ENCODE data around the gene PAK4. TPM values are rescaled to one million over a fixed set of nuclear protein-coding genes. Genes with fewer than 3 reads are reported as not detected.
"Not testable (repeated sequence)": the region's sequence is repeated elsewhere in the genome, so short reads cannot be mapped to it uniquely, and the experiment has no call there.

Gene PAK4
- total and polyA plus RNA-seq, 5 donors = 15.1 to 24.4 (median 20.4) TPM

DNA sequence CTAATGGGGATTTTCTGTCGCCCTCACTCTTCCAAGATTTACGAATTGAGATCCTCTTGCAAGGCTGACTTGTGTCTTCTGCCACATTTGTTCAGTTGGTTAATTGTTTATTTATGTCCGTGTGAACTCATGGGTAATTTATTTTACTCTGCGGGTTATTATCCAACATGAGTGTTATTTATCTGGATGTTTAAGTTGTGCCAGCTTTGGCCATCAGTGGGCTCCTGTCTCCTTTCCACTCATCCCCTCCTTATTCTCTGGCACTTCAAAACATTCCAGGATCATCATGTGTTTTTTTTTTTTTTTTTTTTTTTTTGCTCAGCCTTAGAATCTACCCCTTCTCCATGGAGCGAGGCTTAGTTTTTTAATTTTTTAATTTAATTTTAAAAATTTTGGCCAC is 22.4 kb upstream of the PAK4 start:
- Histone ChIP-seq H3K4me1 (ENCODE audit: control insufficient read depth, insufficient read depth, low read length) (no peaks in the 10 kb centered on the region), H3K27me3 (ENCODE audit: control insufficient read depth, insufficient read depth) (no peaks in the 10 kb centered on the region), H3K4me3 (ENCODE audit: low read length) (no peak overlapping the region), H3K27ac (ENCODE audit: low read length) (no peak overlapping the region), H3K9me3 (ENCODE audit: control insufficient read depth, low read length) (no peaks in the 10 kb centered on the region)
- intact Hi-C loops (cut with DNase I) = no loop called here
- 49% methylated on average over 5 of the region's 5 CpGs for WGBS
- DNase-seq (no peak), ATAC-seq (no peak)

DNA sequence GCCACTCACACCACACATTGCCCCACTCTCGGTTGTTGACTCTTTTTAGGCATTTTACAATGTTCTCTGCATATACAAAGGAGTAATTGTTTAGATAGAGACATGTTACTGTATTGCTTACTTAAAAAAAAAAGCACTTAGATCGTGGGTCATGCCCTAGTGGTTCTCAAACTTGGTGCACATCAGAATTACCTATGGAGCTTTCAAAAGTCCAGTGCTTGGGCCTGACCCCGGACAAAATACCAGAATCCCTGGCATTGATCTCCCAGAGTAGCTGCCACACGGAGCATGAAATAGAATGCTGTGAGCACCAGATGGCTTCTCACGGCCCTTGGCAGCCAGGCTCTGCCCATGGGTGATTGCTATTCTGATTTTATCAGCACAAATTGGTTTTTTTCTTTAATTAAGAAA is 21.4 kb upstream of the PAK4 start:
- H3K4me1 ChIP-seq (ENCODE audit: control insufficient read depth, insufficient read depth, low read length) = no peaks in the 10 kb centered on the region
- ATAC-seq (no peak), DNase-seq (no peak)
- 70% methylated on average over 5 of the region's 5 CpGs for WGBS
- no peaks in the 10 kb centered on the region for H3K9me3 ChIP-seq (ENCODE audit: control insufficient read depth, low read length)
- intact Hi-C loops (cut with DNase I) = no loop called here
- no peak overlapping the region for H3K27ac ChIP-seq (ENCODE audit: low read length)
- H3K4me3 ChIP-seq (ENCODE audit: low read length) = no peak overlapping the region
- no peaks in the 10 kb centered on the region for H3K27me3 ChIP-seq (ENCODE audit: control insufficient read depth, insufficient read depth)

DNA sequence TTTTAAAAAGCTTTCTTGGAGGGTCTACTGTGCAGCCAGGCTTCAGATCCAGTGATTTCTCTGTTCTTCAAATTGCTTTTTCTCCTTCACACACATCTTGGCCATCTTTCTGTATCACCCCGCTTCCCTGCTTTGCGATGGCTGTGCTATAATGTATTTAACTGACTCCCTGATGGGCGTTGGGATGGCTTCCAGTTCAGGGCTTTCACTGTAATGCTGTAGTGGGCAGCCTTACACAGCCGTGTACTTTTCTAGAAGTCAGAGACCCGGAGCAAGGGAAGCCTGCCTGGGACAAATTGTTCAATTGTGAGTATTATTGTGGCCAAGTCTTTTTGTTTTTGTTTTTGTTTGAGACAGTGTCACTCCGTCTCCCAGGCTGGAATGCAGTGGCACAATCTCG is 19.4 kb upstream of the PAK4 start:
- H3K27me3 ChIP-seq (ENCODE audit: control insufficient read depth, insufficient read depth) = no peaks in the 10 kb centered on the region
- H3K27ac ChIP-seq (ENCODE audit: low read length) = no peak overlapping the region

DNA sequence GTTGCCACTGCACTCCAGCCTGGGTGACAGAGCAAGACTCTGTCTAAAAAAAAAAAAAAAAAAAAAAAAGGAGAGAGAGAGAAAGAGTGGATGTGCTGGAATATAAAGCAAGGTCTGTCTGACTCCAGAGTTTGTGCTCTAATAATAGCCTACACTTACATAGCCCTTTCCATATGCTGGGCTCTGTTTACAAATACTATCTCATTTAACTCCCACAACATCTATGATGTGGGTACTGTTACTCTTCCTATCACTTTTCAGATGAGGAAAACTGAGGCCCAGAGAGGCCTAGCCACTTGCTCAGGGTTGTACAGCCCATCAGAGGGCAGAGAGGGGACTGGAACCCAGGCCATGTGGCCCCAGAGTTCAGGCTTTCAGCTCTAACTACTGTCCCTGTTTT is 15.9 kb upstream of the PAK4 start:
- H3K27me3 ChIP-seq (ENCODE audit: control insufficient read depth, insufficient read depth) = no peaks in the 10 kb centered on the region
- H3K9me3 ChIP-seq (ENCODE audit: control insufficient read depth, low read length) = no peaks in the 10 kb centered on the region
- intact Hi-C loops (cut with DNase I) = no loop called here
- H3K4me3 ChIP-seq (ENCODE audit: low read length) = no peak overlapping the region
- H3K27ac ChIP-seq (ENCODE audit: low read length) = no peak overlapping the region
- ATAC-seq (no peak), DNase-seq (no peak)
- H3K4me1 ChIP-seq (ENCODE audit: control insufficient read depth, insufficient read depth, low read length) = no peaks in the 10 kb centered on the region

More for the DNA sequence above, 19.4 kb upstream of the PAK4 start:
- DNase-seq = no peak
- intact Hi-C loops (cut with DNase I) = no loop called here
- WGBS = 50% methylated on average over 7 of the region's 7 CpGs
- ATAC-seq = no peak
- H3K4me3 ChIP-seq (ENCODE audit: low read length) = no peak overlapping the region
- no peaks in the 10 kb centered on the region for H3K4me1 ChIP-seq (ENCODE audit: control insufficient read depth, insufficient read depth, low read length)
- H3K9me3 ChIP-seq (ENCODE audit: control insufficient read depth, low read length) = no peaks in the 10 kb centered on the region

DNA sequence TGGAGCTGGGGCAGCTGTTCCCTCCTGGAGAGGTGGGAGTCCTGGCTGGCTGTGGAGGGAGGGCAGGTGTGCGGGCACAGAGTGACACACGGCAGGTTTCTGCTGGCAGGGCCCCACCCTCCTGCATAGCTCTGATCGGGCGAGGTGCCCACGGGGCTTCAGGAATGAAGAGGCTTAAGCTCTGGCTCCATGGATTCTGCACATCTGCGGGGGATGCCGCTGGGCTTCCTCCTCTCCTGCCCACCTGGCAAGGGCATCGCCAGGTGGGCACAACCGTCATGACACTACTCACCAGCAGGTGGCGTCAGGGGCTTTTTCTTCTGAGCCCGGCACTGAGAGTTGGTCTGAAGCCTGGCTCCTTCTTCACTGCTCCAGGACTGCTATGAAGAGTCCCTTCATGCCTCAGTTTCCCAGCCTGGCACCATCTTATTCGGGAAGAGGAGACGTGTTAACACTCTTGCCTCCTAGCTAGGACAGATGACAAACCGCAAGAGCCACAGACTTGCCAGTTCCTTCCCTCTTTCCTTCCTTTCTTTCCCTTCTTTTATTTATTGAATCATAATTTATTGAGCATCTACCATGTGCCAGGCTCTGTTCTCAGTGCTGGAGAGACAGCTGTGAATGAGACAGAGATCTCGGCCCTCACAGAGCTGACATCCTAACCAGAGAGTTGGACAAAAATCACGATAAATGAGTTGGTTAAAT is 15.2 kb upstream of the PAK4 start:
- Histone ChIP-seq H3K4me3 (ENCODE audit: low read length) (no peak overlapping the region), H3K27me3 (ENCODE audit: control insufficient read depth, insufficient read depth) (no peaks in the 10 kb centered on the region), H3K9me3 (ENCODE audit: control insufficient read depth, low read length) (no peaks in the 10 kb centered on the region), H3K4me1 (ENCODE audit: control insufficient read depth, insufficient read depth, low read length) (no peaks in the 10 kb centered on the region), H3K27ac (ENCODE audit: low read length) (no peak overlapping the region)
- WGBS = 26% methylated on average over 16 of the region's 16 CpGs
- DNase-seq (peak in 2 of 3 donors; percentile 50 to 78), ATAC-seq (peak; percentile 55 to 63)
- intact Hi-C loops (cut with DNase I) = no loop called here

DNA sequence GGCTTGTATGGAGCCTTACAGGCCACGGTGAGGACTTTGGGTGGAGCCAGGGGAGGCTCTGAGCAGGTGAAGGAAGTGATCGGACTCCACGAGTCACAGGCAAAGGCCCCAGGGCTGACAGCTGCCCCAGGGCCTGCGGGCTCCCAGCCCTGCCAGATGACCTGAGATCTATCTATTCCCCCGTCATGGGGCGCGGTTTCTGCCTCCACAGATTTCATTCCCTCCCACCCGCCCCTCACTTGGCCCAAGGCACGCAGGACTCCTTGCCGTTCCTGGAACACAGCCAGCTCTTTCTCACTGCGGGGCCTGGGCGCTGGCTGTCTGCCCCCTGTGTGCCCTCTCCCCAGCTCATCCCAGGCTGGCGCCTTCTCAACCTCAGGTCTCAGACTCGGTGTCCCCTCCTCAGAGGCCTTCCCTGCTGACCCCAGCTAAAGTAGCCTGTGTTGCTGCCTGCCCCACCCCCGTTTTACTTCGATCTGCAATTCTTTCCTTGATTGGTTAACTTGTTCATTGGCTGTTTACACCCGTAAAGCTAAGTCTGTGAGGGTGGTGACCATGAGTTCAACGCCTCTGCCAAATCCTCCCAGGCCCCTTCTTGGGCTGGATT is 13.9 kb upstream of the PAK4 start:
- Histone ChIP-seq H3K4me1 (ENCODE audit: control insufficient read depth, insufficient read depth, low read length) (no peaks in the 10 kb centered on the region), H3K27ac (ENCODE audit: low read length) (no peak overlapping the region), H3K27me3 (ENCODE audit: control insufficient read depth, insufficient read depth) (no peaks in the 10 kb centered on the region), H3K9me3 (ENCODE audit: control insufficient read depth, low read length) (no peaks in the 10 kb centered on the region), H3K4me3 (ENCODE audit: low read length) (no peak overlapping the region)
- ATAC-seq (no peak), DNase-seq (peak in 1 of 3 donors; percentile 46)
- 24% methylated on average over 18 of the region's 18 CpGs for WGBS
- intact Hi-C loops (cut with DNase I) = no loop called here

DNA sequence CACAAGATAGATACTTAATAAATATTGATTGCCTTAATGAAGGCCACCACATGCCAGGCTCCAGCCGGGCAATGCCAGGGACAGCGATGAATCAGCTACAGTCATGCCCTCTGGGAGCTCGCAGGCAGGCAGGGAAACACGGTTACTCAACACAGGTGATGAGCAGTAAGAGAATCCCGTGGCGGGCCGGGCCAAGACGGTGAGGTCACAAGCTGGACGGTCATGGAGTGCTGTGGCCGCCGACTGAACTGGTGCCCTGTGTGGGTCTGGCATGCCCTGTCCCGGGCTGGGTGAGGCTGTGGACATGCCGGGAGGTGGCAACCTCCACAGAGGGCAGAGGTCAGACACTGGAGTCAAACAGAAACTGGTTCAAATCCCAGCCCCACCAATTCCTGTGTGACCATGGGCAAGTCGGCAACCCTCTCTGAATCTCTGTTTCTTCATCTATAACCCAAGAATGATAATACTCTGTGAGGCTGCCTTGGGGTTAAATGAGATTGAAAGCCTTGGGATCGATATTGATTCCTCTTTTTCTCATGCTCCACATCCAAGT is 13.2 kb upstream of the PAK4 start:
- WGBS = 86% methylated on average over 15 of the region's 15 CpGs
- Histone ChIP-seq H3K27me3 (ENCODE audit: control insufficient read depth, insufficient read depth) (no peaks in the 10 kb centered on the region), H3K9me3 (ENCODE audit: control insufficient read depth, low read length) (no peaks in the 10 kb centered on the region), H3K4me3 (ENCODE audit: low read length) (no peak overlapping the region), H3K27ac (ENCODE audit: low read length) (no peak overlapping the region), H3K4me1 (ENCODE audit: control insufficient read depth, insufficient read depth, low read length) (no peaks in the 10 kb centered on the region)
- intact Hi-C loops (cut with DNase I) = no loop called here
- no peak for DNase-seq
- peak in 1 of 2 donors; percentile 20 for ATAC-seq

DNA sequence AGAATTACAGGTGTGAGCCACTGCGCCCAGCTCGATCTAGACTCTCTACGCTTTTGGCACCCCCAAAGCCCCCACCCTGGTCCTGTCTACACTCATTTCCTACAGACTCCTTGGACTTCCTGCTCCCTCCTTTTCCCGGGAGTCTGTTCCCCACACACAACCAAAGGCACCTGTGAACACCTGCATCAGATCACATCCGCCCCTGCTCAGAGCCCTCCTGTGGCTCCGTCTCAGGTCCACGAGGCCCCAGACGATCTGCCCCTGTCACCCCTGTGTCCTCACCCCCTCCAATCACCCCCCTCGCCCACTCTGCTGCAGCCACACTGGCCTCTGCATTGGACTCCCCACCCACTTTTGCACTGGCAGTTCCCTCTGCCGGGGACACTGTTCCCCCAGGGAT is 12.4 kb upstream of the PAK4 start:
- H3K4me1 ChIP-seq (ENCODE audit: control insufficient read depth, insufficient read depth, low read length) = no peaks in the 10 kb centered on the region
- H3K27ac ChIP-seq (ENCODE audit: low read length) = no peak overlapping the region
- no peak overlapping the region for H3K4me3 ChIP-seq (ENCODE audit: low read length)
- H3K27me3 ChIP-seq (ENCODE audit: control insufficient read depth, insufficient read depth) = no peaks in the 10 kb centered on the region
- no peaks in the 10 kb centered on the region for H3K9me3 ChIP-seq (ENCODE audit: control insufficient read depth, low read length)
- ATAC-seq (no peak), DNase-seq (no peak)
- 70% methylated on average over 10 of the region's 10 CpGs for WGBS
- intact Hi-C loops (cut with DNase I) = no loop called here

DNA sequence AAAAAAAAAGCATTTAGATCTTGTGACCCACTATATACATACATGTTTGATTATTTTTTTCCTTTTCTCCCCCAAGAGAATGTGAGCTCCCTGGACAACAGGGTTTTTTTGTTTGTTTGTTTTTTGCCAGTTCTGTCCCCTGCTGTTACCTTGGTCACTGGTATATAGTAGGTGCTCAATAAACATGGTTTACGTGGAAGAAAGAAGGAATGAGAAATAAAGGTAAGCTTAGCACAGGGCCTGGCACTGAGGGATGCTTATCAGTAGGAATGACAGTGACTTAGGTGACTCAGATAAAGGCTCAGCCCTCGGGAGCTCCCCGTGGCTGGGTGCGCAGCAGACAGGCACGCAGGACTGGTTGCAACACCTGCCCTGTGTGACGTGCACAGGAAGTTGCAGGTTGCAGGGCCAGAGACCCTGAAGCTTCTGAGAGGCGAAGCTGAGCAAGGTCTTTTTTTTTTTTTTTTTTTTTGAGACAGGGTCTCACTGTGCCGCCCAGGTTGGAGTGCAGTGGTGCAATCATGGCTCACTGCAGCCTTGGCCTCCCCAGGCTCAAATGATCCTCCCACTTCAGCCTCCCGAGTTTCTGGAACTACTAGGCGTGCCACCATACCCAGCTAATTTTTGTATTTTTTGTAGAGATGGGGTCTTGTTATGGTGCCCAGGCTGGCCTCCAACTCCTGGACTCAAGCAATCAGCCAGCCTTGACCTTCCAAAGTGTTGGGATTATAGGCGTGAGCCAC is 10.3 kb upstream of the PAK4 start:
- intact Hi-C loops (cut with DNase I) = no loop called here
- Histone ChIP-seq H3K4me3 (ENCODE audit: low read length) (no peak overlapping the region), H3K4me1 (ENCODE audit: control insufficient read depth, insufficient read depth, low read length) (no peaks in the 10 kb centered on the region), H3K27me3 (ENCODE audit: control insufficient read depth, insufficient read depth) (no peaks in the 10 kb centered on the region), H3K9me3 (ENCODE audit: control insufficient read depth, low read length) (no peaks in the 10 kb centered on the region), H3K27ac (ENCODE audit: low read length) (no peak overlapping the region)
- no peak for DNase-seq
- no peak for ATAC-seq
- WGBS = 78% methylated on average over 11 of the region's 11 CpGs

DNA sequence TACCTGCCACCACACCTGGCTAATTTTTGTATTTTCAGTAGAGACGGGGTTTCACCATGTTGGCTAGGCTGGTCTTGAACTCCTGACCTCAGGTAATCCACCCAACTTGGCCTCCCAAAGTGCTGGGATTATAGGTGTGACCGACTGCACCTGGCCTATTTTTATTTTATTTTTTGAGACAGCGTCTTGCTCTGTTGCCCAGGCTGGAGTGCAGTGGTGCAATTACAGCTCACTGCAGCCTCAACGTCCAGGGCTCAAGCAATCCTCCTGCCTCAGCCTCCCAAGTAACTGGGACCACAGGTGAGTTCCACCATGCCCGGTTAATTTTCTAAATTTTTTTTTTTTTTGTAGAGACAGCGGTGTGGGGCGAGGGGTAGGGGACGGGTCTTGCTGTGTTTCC is 8.6 kb upstream of the PAK4 start:
- H3K4me3 ChIP-seq (ENCODE audit: low read length); ATAC-seq; intact Hi-C loops (cut with DNase I); DNase-seq; H3K27ac ChIP-seq (ENCODE audit: low read length); H3K27me3 ChIP-seq (ENCODE audit: control insufficient read depth, insufficient read depth); H3K9me3 ChIP-seq (ENCODE audit: control insufficient read depth, low read length); H3K4me1 ChIP-seq (ENCODE audit: control insufficient read depth, insufficient read depth, low read length): not testable (repeated sequence)
- WGBS = 88% methylated on average over 8 of the region's 8 CpGs

DNA sequence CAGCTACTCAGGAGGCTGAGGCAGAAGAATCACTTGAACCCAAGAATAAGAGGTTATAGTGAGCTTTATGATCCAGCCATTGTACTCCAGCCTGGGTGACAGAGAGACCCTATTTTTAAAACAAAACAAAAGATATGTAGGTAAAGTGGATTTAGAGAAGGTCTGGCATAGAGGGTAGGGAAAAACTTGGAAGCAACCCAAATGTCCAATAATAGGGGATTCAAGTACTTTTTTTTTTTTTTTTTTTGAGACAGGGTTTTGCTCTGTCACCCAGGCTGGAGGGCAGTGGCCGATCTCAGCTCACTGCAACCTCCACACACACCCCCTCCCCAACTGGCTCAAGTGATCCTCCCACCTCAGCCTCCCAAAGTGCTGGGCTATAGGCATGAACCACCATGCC is 5.8 kb upstream of the PAK4 start:
- ATAC-seq = no peak
- Histone ChIP-seq H3K9me3 (ENCODE audit: control insufficient read depth, low read length) (no peaks in the 10 kb centered on the region), H3K27me3 (ENCODE audit: control insufficient read depth, insufficient read depth) (no peaks in the 10 kb centered on the region), H3K27ac (ENCODE audit: low read length) (no peak overlapping the region), H3K4me3 (ENCODE audit: low read length) (no peak overlapping the region), H3K4me1 (ENCODE audit: control insufficient read depth, insufficient read depth, low read length) (no peaks in the 10 kb centered on the region)
- DNase-seq = no peak
- WGBS = 52% methylated on average over 1 of the region's 1 CpG
- intact Hi-C loops (cut with DNase I) = loop anchor here in 3 of 4 donors (5.0 kb wide), 3 partner anchors 67 to 207 kb away; partner anchors contain the start of gene LRFN1 (in 1 of the 3)

Measured in right cardiac atrium (tissue), 5 donors.